GM18498 (cell line): ENCODE measurements around the gene MMP15.
"Not testable (repeated sequence)": the region's sequence is repeated elsewhere in the genome, so short reads cannot be mapped to it uniquely, and the experiment has no call there.

ENCODE experiments used
- ATAC-seq: cut with Tn5 transposase; IDR thresholded peaks from one replicate; pipeline ENCODE4 v1.9.1; 2021; ENCODE audit warnings: mild to moderate bottlenecking, moderate library complexity; ENCODE audit not compliant: unreplicated experiment

Gene MMP15

GRCh38 chr16:58085584-58086251, 60.2 kb downstream of the MMP15 start:
- no peak for ATAC-seq

DNA sequence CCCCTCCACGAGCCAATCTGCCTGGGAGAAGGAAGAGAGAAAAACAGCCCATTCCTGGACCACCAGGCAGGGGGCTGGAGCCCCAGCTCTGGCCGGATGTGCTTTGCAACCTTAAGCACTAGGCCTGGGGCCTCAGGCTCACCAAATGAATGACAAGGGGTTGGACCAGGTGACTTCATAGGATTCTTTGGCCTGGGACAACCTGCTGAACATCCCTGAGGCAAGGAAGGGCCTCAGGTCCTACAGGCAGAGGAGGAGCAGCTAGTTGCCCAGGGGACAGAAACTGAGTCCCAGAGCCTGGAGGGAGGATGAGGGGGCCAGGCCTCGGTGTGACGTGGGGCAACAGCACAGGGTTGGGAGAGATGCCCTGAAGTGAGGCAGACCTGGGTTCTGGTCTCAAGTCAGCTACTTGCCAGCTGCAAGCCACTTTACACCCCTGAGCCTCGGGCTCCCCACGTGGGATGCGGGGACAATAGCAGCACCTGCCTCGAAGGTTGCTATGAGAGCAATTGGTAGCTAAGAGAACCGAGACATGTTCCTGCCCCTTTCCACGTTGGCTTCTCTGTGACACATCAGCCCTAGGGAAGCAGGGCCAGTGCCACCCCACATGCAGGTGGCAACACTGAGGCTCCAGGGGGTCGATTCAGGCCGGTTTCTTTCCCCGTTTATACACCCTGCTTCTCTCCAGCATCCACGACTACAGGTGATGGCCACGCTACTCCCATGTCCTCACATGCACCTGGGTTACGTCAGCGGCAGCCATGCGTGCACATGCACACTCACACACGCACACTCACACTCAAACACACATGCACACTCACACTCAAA, 61.0 kb downstream of the MMP15 start:
- ATAC-seq = no peak

DNA sequence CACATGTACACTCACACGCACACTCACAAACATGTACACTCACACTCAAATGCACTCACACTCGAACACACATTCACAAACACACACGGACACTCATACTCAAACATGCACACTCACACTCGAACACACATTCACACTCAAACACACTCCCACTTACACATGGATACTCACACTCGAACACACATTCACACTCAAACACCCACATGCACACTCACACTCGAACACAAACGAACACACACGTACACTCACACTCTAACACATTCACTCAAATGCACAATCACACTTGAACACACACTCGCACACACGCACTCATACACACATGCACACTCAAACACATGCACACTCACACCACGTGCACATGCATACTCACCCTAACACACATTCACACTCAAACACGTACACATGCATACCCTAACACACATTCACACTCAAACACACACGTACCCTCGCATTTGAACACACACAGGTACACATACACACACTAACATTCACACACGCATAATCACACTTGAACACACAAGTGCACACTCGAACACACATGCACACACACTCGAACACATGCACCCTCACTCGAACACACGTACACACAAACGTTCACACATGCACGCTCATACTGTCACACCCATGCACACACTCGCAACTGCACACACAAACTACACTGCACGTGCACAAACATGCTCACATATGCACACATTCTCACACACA, 61.8 kb downstream of the MMP15 start:
- ATAC-seq = no peak

DNA sequence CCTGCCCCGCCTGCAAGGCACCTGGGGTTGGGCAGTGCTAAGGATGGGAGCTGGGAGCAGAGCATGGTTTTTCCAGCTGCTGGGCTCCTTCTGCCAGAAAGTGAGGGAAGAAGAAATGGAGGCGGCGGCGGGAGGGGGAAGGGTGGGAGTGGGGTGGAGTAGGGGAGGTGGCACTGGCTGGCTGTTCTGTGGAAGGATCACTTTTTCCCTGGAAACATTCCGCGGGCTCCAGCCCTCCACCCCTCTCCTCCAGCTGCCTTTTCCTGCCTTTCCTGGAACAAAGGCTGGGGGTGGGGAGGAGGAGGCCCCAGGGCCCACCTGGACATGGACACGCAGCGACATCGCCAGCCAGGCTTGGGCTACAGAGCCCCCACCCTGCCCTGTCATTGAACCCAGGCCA, 62.5 kb downstream of the MMP15 start:
- no peak for ATAC-seq

DNA sequence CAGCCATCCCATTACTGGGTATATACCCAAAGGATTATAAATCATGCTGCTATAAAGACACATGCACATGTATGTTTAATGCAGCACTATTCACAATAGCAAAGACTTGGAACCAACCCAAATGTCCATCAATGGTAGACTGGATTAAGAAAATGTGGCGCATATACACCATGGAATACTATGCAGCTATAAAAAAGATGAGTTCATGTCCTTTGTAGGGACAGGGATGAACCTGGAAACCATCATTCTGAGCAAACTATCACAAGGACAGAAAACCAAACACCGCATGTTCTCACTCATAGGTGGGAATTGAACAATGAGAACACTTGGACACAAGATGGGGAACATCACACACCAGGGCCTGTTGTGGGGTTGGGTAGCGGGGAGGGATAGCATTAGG, 64.8 kb downstream of the MMP15 start:
- not testable (repeated sequence) for ATAC-seq

DNA sequence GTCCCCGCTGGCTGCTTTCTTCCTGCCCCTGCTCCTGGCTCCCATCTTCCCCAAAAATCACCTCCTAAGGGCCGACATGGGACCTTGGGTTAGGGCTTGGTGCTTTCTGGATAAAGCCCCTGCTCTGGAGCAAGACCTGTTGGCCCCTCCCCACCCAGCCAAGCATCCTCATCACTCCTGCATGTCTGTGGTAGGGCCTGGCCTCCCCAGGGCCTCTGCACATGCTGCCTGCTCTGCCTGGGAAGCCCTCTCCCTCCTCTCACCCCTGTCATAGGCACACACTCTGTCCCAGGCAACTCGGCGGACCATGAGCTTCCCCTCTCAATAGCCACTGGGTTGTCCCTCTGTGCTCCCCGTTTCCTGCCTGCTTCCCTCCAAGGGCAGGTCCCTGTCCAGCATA, 68.5 kb downstream of the MMP15 start:
- ATAC-seq = no peak

- no peak for ATAC-seq
Measured at GRCh38 chr16:58094791-58095574, 69.4 kb downstream of the MMP15 start.

DNA sequence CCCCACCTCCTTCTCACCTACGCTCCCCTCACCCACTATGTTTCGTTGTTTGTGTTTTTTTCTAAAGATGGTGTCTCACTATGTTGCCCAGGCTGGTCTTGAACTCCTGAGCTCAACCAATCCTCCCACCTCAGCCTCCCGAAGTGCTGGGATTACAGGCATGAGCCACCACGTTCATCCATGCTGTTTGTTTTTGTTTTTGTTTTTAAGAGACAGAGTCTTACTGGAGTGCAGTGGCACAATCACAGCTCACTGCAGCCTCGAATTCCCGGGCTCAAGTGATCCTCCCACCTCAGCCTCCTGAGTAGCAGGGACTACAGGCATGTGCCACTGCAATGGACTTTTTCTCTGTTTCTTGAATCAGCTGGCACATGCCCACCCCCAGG, 70.0 kb downstream of the MMP15 start:
- ATAC-seq = not testable (repeated sequence)

DNA sequence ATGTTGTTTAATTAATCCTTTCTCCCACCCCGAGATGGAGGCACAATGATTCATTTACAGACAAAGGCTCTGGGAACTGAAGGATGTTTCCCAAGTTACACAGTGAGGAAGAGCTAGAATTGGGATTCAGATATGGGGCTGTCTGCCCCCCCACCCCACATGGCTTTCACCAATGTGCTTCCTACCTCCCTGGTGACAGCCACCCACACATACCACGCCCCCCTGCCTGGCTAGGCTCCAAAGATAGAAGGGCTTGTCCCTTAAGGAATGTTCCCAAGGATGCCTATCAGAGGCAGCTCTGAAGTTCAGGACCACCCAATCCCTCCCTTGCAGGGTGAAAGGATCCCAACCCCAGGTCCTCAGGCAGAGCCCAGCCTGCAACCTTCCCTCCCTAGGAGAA, 70.7 kb downstream of the MMP15 start:
- ATAC-seq = no peak
